ENCODE data around the gene OR2V2.

OR2V2 gene

GRCh38 chr5:181140766-181141165 lies 6.6 kb upstream of the OR2V2 start:
- H3K9me3 ChIP-seq (ENCODE audit: control insufficient read depth, low read length), result no peaks in the 10 kb centered on the region
- H3K27me3 ChIP-seq (ENCODE audit: control insufficient read depth, insufficient read depth, low read length, poor library complexity, severe bottlenecking), result peaks cover 4% of the 10 kb centered on the region
- H3K36me3 ChIP-seq (ENCODE audit: control insufficient read depth, insufficient read depth, low read length), result no peaks in the 10 kb centered on the region
- no peak overlapping the region for H3K27ac ChIP-seq (ENCODE audit: insufficient read depth, low read depth, low read length, poor library complexity, severe bottlenecking)
- H3K4me3 ChIP-seq (ENCODE audit: insufficient read depth, low read depth, low read length), result no peak overlapping the region
- no peaks in the 10 kb centered on the region for H3K4me1 ChIP-seq (ENCODE audit: control insufficient read depth, insufficient read depth, low read length)
- 65 to 66% methylated on average over 3 of the region's 3 CpGs for WGBS, 2 experiments

- Histone ChIP-seq H3K27me3 (ENCODE audit: control insufficient read depth, insufficient read depth, low read length, poor library complexity, severe bottlenecking) (peaks cover 4% of the 10 kb centered on the region), H3K36me3 (ENCODE audit: control insufficient read depth, insufficient read depth, low read length) (no peaks in the 10 kb centered on the region), H3K27ac (ENCODE audit: insufficient read depth, low read depth, low read length, poor library complexity, severe bottlenecking) (no peak overlapping the region), H3K4me1 (ENCODE audit: control insufficient read depth, insufficient read depth, low read length) (no peaks in the 10 kb centered on the region), H3K9me3 (ENCODE audit: control insufficient read depth, low read length) (no peaks in the 10 kb centered on the region), H3K4me3 (ENCODE audit: insufficient read depth, low read depth, low read length) (no peak overlapping the region)
- 77 to 84% methylated on average over 7 of the region's 7 CpGs for WGBS, 2 experiments
Observed at GRCh38 chr5:181142054-181142453, 5.3 kb upstream of the OR2V2 start.

- no peaks in the 10 kb centered on the region for H3K4me1 ChIP-seq (ENCODE audit: control insufficient read depth, insufficient read depth, low read length)
- WGBS, 2 experiments, result 62 to 64% methylated on average over 1 of the region's 1 CpG
- peaks cover 4% of the 10 kb centered on the region for H3K27me3 ChIP-seq (ENCODE audit: control insufficient read depth, insufficient read depth, low read length, poor library complexity, severe bottlenecking)
- H3K27ac ChIP-seq (ENCODE audit: insufficient read depth, low read depth, low read length, poor library complexity, severe bottlenecking), result no peak overlapping the region
- H3K4me3 ChIP-seq (ENCODE audit: insufficient read depth, low read depth, low read length), result no peak overlapping the region
- no peaks in the 10 kb centered on the region for H3K9me3 ChIP-seq (ENCODE audit: control insufficient read depth, low read length)
- H3K36me3 ChIP-seq (ENCODE audit: control insufficient read depth, insufficient read depth, low read length), result no peaks in the 10 kb centered on the region
Observed at GRCh38 chr5:181145133-181145532, 2.3 kb upstream of the OR2V2 start.

GRCh38 chr5:181149355-181149754 lies 2.0 kb downstream of the OR2V2 start:
- no peaks in the 10 kb centered on the region for H3K36me3 ChIP-seq (ENCODE audit: control insufficient read depth, insufficient read depth, low read length)
- no peak overlapping the region for H3K27ac ChIP-seq (ENCODE audit: insufficient read depth, low read depth, low read length, poor library complexity, severe bottlenecking)
- no peaks in the 10 kb centered on the region for H3K4me1 ChIP-seq (ENCODE audit: control insufficient read depth, insufficient read depth, low read length)
- no peaks in the 10 kb centered on the region for H3K9me3 ChIP-seq (ENCODE audit: control insufficient read depth, low read length)
- no peak overlapping the region for H3K4me3 ChIP-seq (ENCODE audit: insufficient read depth, low read depth, low read length)
- 85% methylated on average over 6 of the region's 6 CpGs for WGBS, 2 experiments
- H3K27me3 ChIP-seq (ENCODE audit: control insufficient read depth, insufficient read depth, low read length, poor library complexity, severe bottlenecking), result no peaks in the 10 kb centered on the region

- Histone ChIP-seq H3K36me3 (ENCODE audit: control insufficient read depth, insufficient read depth, low read length) (no peaks in the 10 kb centered on the region), H3K9me3 (ENCODE audit: control insufficient read depth, low read length) (no peaks in the 10 kb centered on the region), H3K27ac (ENCODE audit: insufficient read depth, low read depth, low read length, poor library complexity, severe bottlenecking) (no peak overlapping the region), H3K4me1 (ENCODE audit: control insufficient read depth, insufficient read depth, low read length) (no peaks in the 10 kb centered on the region), H3K27me3 (ENCODE audit: control insufficient read depth, insufficient read depth, low read length, poor library complexity, severe bottlenecking) (no peaks in the 10 kb centered on the region), H3K4me3 (ENCODE audit: insufficient read depth, low read depth, low read length) (no peak overlapping the region)
- WGBS, 2 experiments, result 83 to 86% methylated on average over 13 to 14 of the region's 14 CpGs
Observed at GRCh38 chr5:181149806-181150733, 2.7 kb downstream of the OR2V2 start.

GRCh38 chr5:181151146-181151545 lies 3.8 kb downstream of the OR2V2 start:
- no peak overlapping the region for H3K4me3 ChIP-seq (ENCODE audit: insufficient read depth, low read depth, low read length)
- no peaks in the 10 kb centered on the region for H3K4me1 ChIP-seq (ENCODE audit: control insufficient read depth, insufficient read depth, low read length)
- H3K27ac ChIP-seq (ENCODE audit: insufficient read depth, low read depth, low read length, poor library complexity, severe bottlenecking), result no peak overlapping the region
- no peaks in the 10 kb centered on the region for H3K9me3 ChIP-seq (ENCODE audit: control insufficient read depth, low read length)
- 56 to 58% methylated on average over 9 of the region's 9 CpGs for WGBS, 2 experiments
- H3K27me3 ChIP-seq (ENCODE audit: control insufficient read depth, insufficient read depth, low read length, poor library complexity, severe bottlenecking), result no peaks in the 10 kb centered on the region
- no peaks in the 10 kb centered on the region for H3K36me3 ChIP-seq (ENCODE audit: control insufficient read depth, insufficient read depth, low read length)

- Histone ChIP-seq H3K9me3 (ENCODE audit: control insufficient read depth, low read length) (no peaks in the 10 kb centered on the region), H3K36me3 (ENCODE audit: control insufficient read depth, insufficient read depth, low read length) (no peaks in the 10 kb centered on the region), H3K27ac (ENCODE audit: insufficient read depth, low read depth, low read length, poor library complexity, severe bottlenecking) (no peak overlapping the region), H3K4me3 (ENCODE audit: insufficient read depth, low read depth, low read length) (no peak overlapping the region), H3K4me1 (ENCODE audit: control insufficient read depth, insufficient read depth, low read length) (no peaks in the 10 kb centered on the region), H3K27me3 (ENCODE audit: control insufficient read depth, insufficient read depth, low read length, poor library complexity, severe bottlenecking) (no peaks in the 10 kb centered on the region)
- WGBS, 2 experiments, result 79 to 83% methylated on average over 9 of the region's 9 CpGs
Observed at GRCh38 chr5:181152406-181152805, 5.0 kb downstream of the OR2V2 start.

GRCh38 chr5:181153814-181154213 lies 6.4 kb downstream of the OR2V2 start:
- H3K9me3 ChIP-seq (ENCODE audit: control insufficient read depth, low read length), result no peaks in the 10 kb centered on the region
- no peaks in the 10 kb centered on the region for H3K27me3 ChIP-seq (ENCODE audit: control insufficient read depth, insufficient read depth, low read length, poor library complexity, severe bottlenecking)
- H3K36me3 ChIP-seq (ENCODE audit: control insufficient read depth, insufficient read depth, low read length), result no peaks in the 10 kb centered on the region
- no peak overlapping the region for H3K27ac ChIP-seq (ENCODE audit: insufficient read depth, low read depth, low read length, poor library complexity, severe bottlenecking)
- WGBS, 2 experiments, result 88 to 92% methylated on average over 5 of the region's 5 CpGs
- H3K4me3 ChIP-seq (ENCODE audit: insufficient read depth, low read depth, low read length), result no peak overlapping the region
- no peaks in the 10 kb centered on the region for H3K4me1 ChIP-seq (ENCODE audit: control insufficient read depth, insufficient read depth, low read length)

GRCh38 chr5:181156758-181157157 lies 9.4 kb downstream of the OR2V2 start:
- H3K27me3 ChIP-seq (ENCODE audit: control insufficient read depth, insufficient read depth, low read length, poor library complexity, severe bottlenecking), result no peaks in the 10 kb centered on the region
- no peak overlapping the region for H3K27ac ChIP-seq (ENCODE audit: insufficient read depth, low read depth, low read length, poor library complexity, severe bottlenecking)
- H3K4me1 ChIP-seq (ENCODE audit: control insufficient read depth, insufficient read depth, low read length), result no peaks in the 10 kb centered on the region
- 58 to 67% methylated on average over 3 of the region's 3 CpGs for WGBS, 2 experiments
- no peaks in the 10 kb centered on the region for H3K36me3 ChIP-seq (ENCODE audit: control insufficient read depth, insufficient read depth, low read length)
- H3K4me3 ChIP-seq (ENCODE audit: insufficient read depth, low read depth, low read length), result no peak overlapping the region
- no peaks in the 10 kb centered on the region for H3K9me3 ChIP-seq (ENCODE audit: control insufficient read depth, low read length)

GRCh38 chr5:181158869-181159268 lies 11.5 kb downstream of the OR2V2 start:
- Histone ChIP-seq H3K9me3 (ENCODE audit: control insufficient read depth, low read length) (no peaks in the 10 kb centered on the region), H3K4me3 (ENCODE audit: insufficient read depth, low read depth, low read length) (no peak overlapping the region), H3K27ac (ENCODE audit: insufficient read depth, low read depth, low read length, poor library complexity, severe bottlenecking) (no peak overlapping the region), H3K4me1 (ENCODE audit: control insufficient read depth, insufficient read depth, low read length) (no peaks in the 10 kb centered on the region), H3K27me3 (ENCODE audit: control insufficient read depth, insufficient read depth, low read length, poor library complexity, severe bottlenecking) (peaks cover 3% of the 10 kb centered on the region), H3K36me3 (ENCODE audit: control insufficient read depth, insufficient read depth, low read length) (no peaks in the 10 kb centered on the region)
- WGBS, 2 experiments, result 90 to 95% methylated on average over 2 of the region's 3 CpGs
